ENCODE results near the gene F5. TPM values are rescaled to one million over a fixed set of nuclear protein-coding genes. Genes with fewer than 3 reads are reported as not detected.

Gene F5
- polyA plus RNA-seq, 3 donors: 6.5 to 14.5 (median 7.1) TPM

DNA sequence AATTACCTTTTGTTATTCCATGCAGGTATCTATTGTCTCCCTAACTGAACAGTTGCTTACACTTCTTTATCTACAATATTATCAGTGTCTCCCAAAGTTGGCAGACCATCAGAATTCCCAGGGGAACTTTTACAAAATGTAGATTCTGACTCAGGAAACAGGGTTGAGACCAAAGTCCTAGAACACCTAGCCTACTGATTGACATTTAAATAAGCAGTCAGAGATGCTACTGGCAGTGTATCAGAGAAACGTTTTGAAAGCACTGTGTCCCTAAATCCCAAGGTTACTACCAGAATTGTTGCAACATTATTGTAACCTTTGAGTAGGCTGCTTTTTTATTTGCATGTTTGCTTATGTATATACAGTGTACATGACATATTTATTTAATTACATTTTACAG lies 1.8 kb upstream of the F5 start:
- Mint-ChIP-seq H3K4me3 (no peak overlapping the region), H3K27ac (no peak overlapping the region), H3K27me3 (ENCODE audit: low read depth in 3 of 3) (peaks cover 0 to 4% (median 1%) of the 10 kb centered on the region in 3 donors), H3K4me1 (peaks cover 36% of the 10 kb centered on the region), H3K36me3 (peaks cover 3 to 7% of the 10 kb centered on the region in 2 donors), H3K9me3 (no peaks in the 10 kb centered on the region)
- no CpG with 5 or more reads among the region's 1 CpG for WGBS (ENCODE audit: insufficient coverage)
- Histone ChIP-seq H3K27me3 (ENCODE audit: control insufficient read depth in 2 of 2, insufficient read depth in 2 of 2, low read length in 2 of 2) (no peaks in the 10 kb centered on the region), H2AFZ (ENCODE audit: insufficient read depth, low read depth, low read length, poor library complexity, severe bottlenecking) (no peak overlapping the region), H4K20me1 (ENCODE audit: insufficient read depth, low read length) (no peaks in the 10 kb centered on the region), H3K4me1 (ENCODE audit: control insufficient read depth in 1 of 2, insufficient read depth in 2 of 2, low read length in 2 of 2) (peaks cover 23 to 36% of the 10 kb centered on the region in 2 donors), H3K9ac (ENCODE audit: insufficient read depth, low read length, poor library complexity, severe bottlenecking) (no peak overlapping the region), H3K4me2 (replicated peaks; ENCODE audit: extremely low read depth, low read length, poor library complexity, severe bottlenecking) (no peak overlapping the region), H3K27ac (ENCODE audit: low read depth in 1 of 2, low read length in 2 of 2) (no peak overlapping the region), H3K9me3 (replicated peaks in 1 of 2; ENCODE audit: control insufficient read depth in 1 of 2, insufficient read depth in 1 of 2, low read length in 2 of 2) (no peaks in the 10 kb centered on the region), H3K36me3 (replicated peaks in 1 of 2; ENCODE audit: control insufficient read depth in 1 of 2, insufficient read depth in 2 of 2, low read length in 2 of 2) (no peaks in the 10 kb centered on the region), H3K79me2 (ENCODE audit: insufficient read depth, low read length) (peaks cover 24% of the 10 kb centered on the region), H3K4me3 (replicated peaks in 1 of 3; ENCODE audit: low read depth in 2 of 3, low read length in 3 of 3) (no peak overlapping the region)
- intact Hi-C loops (cut with micrococcal nuclease): loop anchor here (5.0 to 10.0 kb wide), 3 partner anchors 124 to 217 kb away; partner anchors contain the start of genes METTL18 (in 1 of the 2) and SELL (in 1 of the 2)
- no peak for DNase-seq
- TF ChIP-seq CTCF (IDR thresholded peaks at IDR 0.05): no peak

GRCh38 chr1:169586067-169586394 lies 250 bp downstream of the F5 start:
- Mint-ChIP-seq H3K27me3 (ENCODE audit: low read depth in 3 of 3) (no peaks in the 10 kb centered on the region), H3K9me3 (no peaks in the 10 kb centered on the region), H3K4me1 (peaks cover 40% of the 10 kb centered on the region), H3K27ac (peak overlapping the region; percentile 93 to 97 (median 95)), H3K4me3 (peak overlapping the region; percentile 82 to 92), H3K36me3 (peaks cover 7 to 10% of the 10 kb centered on the region in 2 donors)
- peak overlapping the region; percentile 58 to 98 for H3K27ac ChIP-seq (ENCODE audit: low read depth in 1 of 2, low read length in 2 of 2)
- peak overlapping the region; percentile 90 for H2AFZ ChIP-seq (ENCODE audit: insufficient read depth, low read depth, low read length, poor library complexity, severe bottlenecking)
- WGBS (ENCODE audit: insufficient coverage): 17% methylated on average over 5 of the region's 5 CpGs
- peak overlapping the region; percentile 52 to 82 (median 81) for H3K4me3 ChIP-seq (replicated peaks in 1 of 3; ENCODE audit: low read depth in 2 of 3, low read length in 3 of 3)
- H3K36me3 ChIP-seq (replicated peaks in 1 of 2; ENCODE audit: control insufficient read depth in 1 of 2, insufficient read depth in 2 of 2, low read length in 2 of 2): peaks cover 5 to 7% of the 10 kb centered on the region in 2 donors
- intact Hi-C loops (cut with micrococcal nuclease): loop anchor here (5.0 to 10.0 kb wide), 3 partner anchors 126 to 219 kb away; partner anchors contain the start of genes METTL18 (in 1 of the 2) and SELL (in 1 of the 2)
- H3K9ac ChIP-seq (ENCODE audit: insufficient read depth, low read length, poor library complexity, severe bottlenecking): peak overlapping the region; percentile 72
- no peak for DNase-seq
- no peaks in the 10 kb centered on the region for H3K9me3 ChIP-seq (replicated peaks in 1 of 2; ENCODE audit: control insufficient read depth in 1 of 2, insufficient read depth in 1 of 2, low read length in 2 of 2)
- H3K27me3 ChIP-seq (ENCODE audit: control insufficient read depth in 2 of 2, insufficient read depth in 2 of 2, low read length in 2 of 2): no peaks in the 10 kb centered on the region
- TF ChIP-seq CTCF (IDR thresholded peaks at IDR 0.05): no peak
- H4K20me1 ChIP-seq (ENCODE audit: insufficient read depth, low read length): no peaks in the 10 kb centered on the region
- peaks cover 23 to 42% of the 10 kb centered on the region in 2 donors for H3K4me1 ChIP-seq (ENCODE audit: control insufficient read depth in 1 of 2, insufficient read depth in 2 of 2, low read length in 2 of 2)
- H3K4me2 ChIP-seq (replicated peaks; ENCODE audit: extremely low read depth, low read length, poor library complexity, severe bottlenecking): peak overlapping the region; percentile 89
- H3K79me2 ChIP-seq (ENCODE audit: insufficient read depth, low read length): peaks cover 24% of the 10 kb centered on the region

Measured in CD14-positive monocyte (primary cell).